Measurements from ENCODE around the gene MC1R.

- no peak for TF ChIP-seq CTCF (conservative IDR thresholded peaks at IDR 0.05)
- no peak for TF ChIP-seq ZFX (IDR thresholded peaks at IDR 0.05)
Observed at GRCh38 chr16:89949756-89950155, 31.1 kb downstream of the MC1R start.
